Upper lobe of left lung (tissue), 6 donors: ENCODE measurements around the gene ALDH3A2. TPM values are rescaled to one million over a fixed set of nuclear protein-coding genes. Genes with fewer than 3 reads are reported as not detected.

ENCODE experiments used
- ATAC-seq, 2 donors: fragments of 200-7000 bp; cut with Tn5 transposase; one replicate each; pipeline ENCODE4 v1.9.1; 2022; ENCODE audit warnings: mild to moderate bottlenecking in 2 of 2, moderate library complexity in 2 of 2; ENCODE audit not compliant: low FRiP score in 2 of 2
- DNase-seq, 2 donors: peaks; one replicate each; pipeline ENCODE4 v3.0.0-alpha.2; 2019 to 2020
- H3K27ac ChIP-seq, 4 donors: fragments of 200-600 bp; sonication (generic); one replicate each; pipeline ENCODE4 v1.5.1; 2016 to 2019
- H3K27me3 ChIP-seq, 4 donors: fragments of 200-600 bp; sonication (generic); one replicate each; pipeline ENCODE4 v1.5.1; 2017 to 2019
- H3K36me3 ChIP-seq, 4 donors: fragments of 200-600 bp; sonication (generic); one replicate each; pipeline ENCODE4 v1.5.1; 2016 to 2019
- H3K4me1 ChIP-seq, 4 donors: fragments of 200-600 bp; sonication (generic); one replicate each; pipeline ENCODE4 v1.5.1; 2018 to 2019
- H3K4me3 ChIP-seq, 4 donors: fragments of 200-600 bp; sonication (generic); one replicate each; pipeline ENCODE4 v1.5.1; 2017 to 2019; ENCODE audit warnings: mild to moderate bottlenecking in 2 of 4, moderate library complexity in 1 of 4
- H3K9me3 ChIP-seq, 4 donors: fragments of 200-600 bp; sonication (generic); one replicate each; pipeline ENCODE4 v1.5.1; 2018 to 2019
- CTCF ChIP-seq, 6 experiments: fragments of 450-650 bp in 4 of 6; fragments of 200-600 bp in 2 of 6; sonication (generic) in 2 of 6; IDR thresholded peaks; one replicate each; pipeline ENCODE4 v1.5.1; 2016 to 2019; ENCODE audit warnings: antibody characterized with exemption in 6 of 6
- EP300 ChIP-seq, 4 donors: sonication (generic); formaldehyde crosslinking; IDR thresholded peaks; one replicate each; pipeline ENCODE4 v1.5.1; 2017; ENCODE audit warnings: antibody characterized with exemption in 4 of 4, control low read depth in 2 of 4
- POLR2A ChIP-seq, 4 donors: fragments of 450-650 bp; IDR thresholded peaks; one replicate each; pipeline ENCODE4 v1.5.1; 2016 to 2017; ENCODE audit warnings: antibody characterized with exemption in 4 of 4, mild to moderate bottlenecking in 2 of 4
- POLR2AphosphoS5 ChIP-seq, 2 donors: sonication (generic); formaldehyde crosslinking; IDR thresholded peaks; one replicate each; pipeline ENCODE4 v1.5.1; 2017; ENCODE audit warnings: antibody characterized with exemption in 2 of 2
- WGBS, 2 donors: methylation state at CpG; one replicate each; pipeline ENCODE4 v1.1.5; 2017 to 2018; 5-methylcytosine and 5-hydroxymethylcytosine counted together
- total RNA-seq, 6 donors: library from RNA; depleted of rRNA in 4 of 6; stranded (reverse); fragments of >200 nt in 4 of 6; gene quantifications; one replicate each; pipeline versions ENCODE4 v1.1.0 to v1.2.1, GENCODE V29; 2016 to 2021
- donor health status: DM: no; HTN: no; CAD: no; lungs with moderate emphysema.
- donor health status: DM: no; HTN: yes; CAD: no; lungs with severe emphysema.

Gene ALDH3A2
- total RNA-seq, 6 donors from 2014 or later, result 116 to 313 (median 194) TPM

GRCh38 chr17:19717411-19717908 lies 68.9 kb downstream of the ALDH3A2 start:
- Histone ChIP-seq H3K36me3 (no peaks in the 10 kb centered on the region), H3K4me1 (peaks cover 3 to 8% (median 7%) of the 10 kb centered on the region in 4 donors), H3K27me3 (no peaks in the 10 kb centered on the region), H3K9me3 (no peaks in the 10 kb centered on the region), H3K27ac (no peak overlapping the region), H3K4me3 (no peak overlapping the region)
- no peak for ATAC-seq
- WGBS, 2 donors, result 81 to 90% methylated on average over 9 to 10 of the region's 10 CpGs
- TF ChIP-seq CTCF (IDR thresholded peaks at IDR 0.05) (no peak), EP300 (IDR thresholded peaks at IDR 0.05) (no peak), POLR2AphosphoS5 (IDR thresholded peaks at IDR 0.05) (no peak), POLR2A (IDR thresholded peaks at IDR 0.05) (no peak)
- DNase-seq, result no peak

- TF ChIP-seq POLR2AphosphoS5 (IDR thresholded peaks at IDR 0.05), result no peak
- TF ChIP-seq CTCF (IDR thresholded peaks at IDR 0.05), result no peak
- no peak for TF ChIP-seq EP300 (IDR thresholded peaks at IDR 0.05)
- no peak for TF ChIP-seq POLR2A (IDR thresholded peaks at IDR 0.05)
- H3K36me3 ChIP-seq, result no peaks in the 10 kb centered on the region
- no peaks in the 10 kb centered on the region for H3K9me3 ChIP-seq
- no peaks in the 10 kb centered on the region for H3K27me3 ChIP-seq
- no peak overlapping the region for H3K4me3 ChIP-seq
- ATAC-seq (no peak), DNase-seq (no peak)
- 68 to 84% methylated on average over 5 to 11 of the region's 12 CpGs for WGBS, 2 donors
- peaks cover 3 to 8% (median 7%) of the 10 kb centered on the region in 4 donors for H3K4me1 ChIP-seq
- no peak overlapping the region for H3K27ac ChIP-seq
These were observed 69.6 kb downstream of the ALDH3A2 start for GRCh38 chr17:19718041-19718612.

GRCh38 chr17:19718613-19719354 lies 70.2 kb downstream of the ALDH3A2 start:
- TF ChIP-seq CTCF (IDR thresholded peaks at IDR 0.05) (no peak), EP300 (IDR thresholded peaks at IDR 0.05) (no peak), POLR2A (IDR thresholded peaks at IDR 0.05) (no peak)
- 82 to 87% methylated on average over 15 to 18 of the region's 18 CpGs for WGBS, 2 donors
- ATAC-seq (no peak), DNase-seq (no peak)
- H3K27ac ChIP-seq, result no peak overlapping the region
- H3K27me3 ChIP-seq, result no peaks in the 10 kb centered on the region
- H3K4me3 ChIP-seq, result no peak overlapping the region
- H3K36me3 ChIP-seq, result no peaks in the 10 kb centered on the region
- H3K4me1 ChIP-seq, result peaks cover 3 to 8% (median 7%) of the 10 kb centered on the region in 4 donors
- H3K9me3 ChIP-seq, result no peaks in the 10 kb centered on the region

- ATAC-seq (no peak), DNase-seq (no peak)
- 94 to 95% methylated on average over 20 of the region's 23 CpGs for WGBS, 2 donors
- peaks cover 11 to 15% (median 14%) of the 10 kb centered on the region in 4 donors for H3K4me1 ChIP-seq
- H3K27ac ChIP-seq, result no peak overlapping the region
- H3K9me3 ChIP-seq, result no peaks in the 10 kb centered on the region
- TF ChIP-seq EP300 (IDR thresholded peaks at IDR 0.05) (no peak), POLR2AphosphoS5 (IDR thresholded peaks at IDR 0.05) (no peak), CTCF (IDR thresholded peaks at IDR 0.05) (no peak), POLR2A (IDR thresholded peaks at IDR 0.05) (no peak)
- H3K4me3 ChIP-seq, result no peak overlapping the region
- no peaks in the 10 kb centered on the region for H3K27me3 ChIP-seq
- no peaks in the 10 kb centered on the region for H3K36me3 ChIP-seq
These were observed 71.0 kb downstream of the ALDH3A2 start for GRCh38 chr17:19719355-19720209.
